Type B pancreatic cell (in vitro differentiated cells): ENCODE results near the gene PRPF18. TPM values are rescaled to one million over a fixed set of nuclear protein-coding genes. Genes with fewer than 3 reads are reported as not detected.

Source experiments
- DNase-seq: peaks from one replicate; pipeline ENCODE4 v3.0.0; 2021; ENCODE audit warnings: mixed read lengths; ENCODE audit not compliant: unreplicated experiment; ENCODE audit errors: extremely low spot score
- H3K27ac Mint-ChIP-seq: 2 replicates; pipeline ENCODE4 v1.8.0; 2021; ENCODE audit warnings: mild to moderate bottlenecking, mixed read lengths
- H3K27me3 Mint-ChIP-seq: 2 replicates; pipeline ENCODE4 v1.8.0; 2021; ENCODE audit warnings: mixed read lengths
- H3K36me3 Mint-ChIP-seq: 2 replicates; pipeline ENCODE4 v1.8.0; 2021; ENCODE audit warnings: mixed read lengths
- H3K4me1 Mint-ChIP-seq: one replicate; pipeline ENCODE4 v1.8.0; 2021; ENCODE audit warnings: mixed read lengths; ENCODE audit not compliant: unreplicated experiment
- H3K4me3 Mint-ChIP-seq: 2 replicates; pipeline ENCODE4 v1.8.0; 2021; ENCODE audit warnings: mild to moderate bottlenecking, mixed read lengths
- H3K9me3 Mint-ChIP-seq: 2 replicates; pipeline ENCODE4 v1.8.0; 2021; ENCODE audit warnings: mixed read lengths
- total RNA-seq: library from RNA; stranded (reverse); gene quantifications from 2 replicates; pipeline ENCODE4 v1.2.1, GENCODE V29; 2021; ENCODE audit warnings: low replicate concordance
- TF ChIP-seq, protein P1 (sequence below): fragments of 200-600 bp; sonication (generic); conservative IDR thresholded peaks from 2 replicates; pipeline ENCODE4 v1.5.0; 2021; ENCODE audit warnings: antibody characterized with exemption, mild to moderate bottlenecking

The PRPF18 gene
- total RNA-seq, 1 donor from 2014 or later: 16.7 TPM

DNA sequence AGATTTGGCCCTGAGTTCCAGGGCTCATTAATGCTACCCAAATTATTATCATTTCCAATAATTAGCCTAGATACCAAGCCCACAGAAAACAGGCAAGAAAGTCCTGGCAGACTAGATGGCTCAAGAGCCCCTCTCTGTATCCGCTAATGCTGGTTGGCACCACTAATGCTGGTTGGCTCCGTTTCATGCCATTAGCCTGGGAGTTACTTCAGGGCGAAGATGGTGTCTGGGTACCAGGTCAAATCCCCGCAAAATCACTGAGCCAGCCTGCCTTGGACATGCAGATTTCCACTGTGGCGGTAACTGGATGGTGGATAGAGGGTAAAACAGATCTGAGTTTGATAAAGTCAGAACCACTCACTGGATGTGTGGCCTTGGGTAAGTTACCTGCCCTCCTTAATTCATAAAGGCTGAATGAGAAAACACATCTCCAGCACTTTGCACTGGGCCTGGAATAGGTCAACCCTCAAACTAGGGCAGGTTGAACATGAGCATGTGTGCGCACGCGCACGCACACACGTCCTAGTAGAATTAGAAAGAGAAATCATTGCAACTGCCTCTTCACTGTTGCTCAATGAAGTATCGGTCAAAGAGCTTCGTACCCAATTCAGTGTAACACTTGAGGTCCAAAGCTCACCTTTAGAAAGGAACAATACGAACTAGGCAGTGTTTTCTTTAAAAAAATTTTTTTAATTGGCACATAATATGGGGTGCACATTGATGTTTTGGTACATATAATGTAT, 91.5 kb downstream of the PRPF18 start:
- Mint-ChIP-seq H3K36me3 (peaks cover 48% of the 10 kb centered on the region), H3K9me3 (no peaks in the 10 kb centered on the region), H3K4me1 (peaks cover 34% of the 10 kb centered on the region), H3K27ac (no peak overlapping the region), H3K27me3 (no peaks in the 10 kb centered on the region), H3K4me3 (no peak overlapping the region)
- DNase-seq: no peak
- TF ChIP-seq, protein P1, sequence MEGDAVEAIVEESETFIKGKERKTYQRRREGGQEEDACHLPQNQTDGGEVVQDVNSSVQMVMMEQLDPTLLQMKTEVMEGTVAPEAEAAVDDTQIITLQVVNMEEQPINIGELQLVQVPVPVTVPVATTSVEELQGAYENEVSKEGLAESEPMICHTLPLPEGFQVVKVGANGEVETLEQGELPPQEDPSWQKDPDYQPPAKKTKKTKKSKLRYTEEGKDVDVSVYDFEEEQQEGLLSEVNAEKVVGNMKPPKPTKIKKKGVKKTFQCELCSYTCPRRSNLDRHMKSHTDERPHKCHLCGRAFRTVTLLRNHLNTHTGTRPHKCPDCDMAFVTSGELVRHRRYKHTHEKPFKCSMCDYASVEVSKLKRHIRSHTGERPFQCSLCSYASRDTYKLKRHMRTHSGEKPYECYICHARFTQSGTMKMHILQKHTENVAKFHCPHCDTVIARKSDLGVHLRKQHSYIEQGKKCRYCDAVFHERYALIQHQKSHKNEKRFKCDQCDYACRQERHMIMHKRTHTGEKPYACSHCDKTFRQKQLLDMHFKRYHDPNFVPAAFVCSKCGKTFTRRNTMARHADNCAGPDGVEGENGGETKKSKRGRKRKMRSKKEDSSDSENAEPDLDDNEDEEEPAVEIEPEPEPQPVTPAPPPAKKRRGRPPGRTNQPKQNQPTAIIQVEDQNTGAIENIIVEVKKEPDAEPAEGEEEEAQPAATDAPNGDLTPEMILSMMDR: no peak

Other genes starting within 250 kb of the PRPF18 start
- 61.5 and 96.4 TPM in 2 replicates for gene SEPHS1, start 238.7 kb upstream of the PRPF18 start, total RNA-seq
- gene BEND7, start 58.0 kb upstream of the PRPF18 start, total RNA-seq: 14.1 and 16.4 TPM in 2 replicates